ENCODE measurements around the gene RASD2.
"Not testable (repeated sequence)": the region's sequence is repeated elsewhere in the genome, so short reads cannot be mapped to it uniquely, and the experiment has no call there.

RASD2 gene, protein sequence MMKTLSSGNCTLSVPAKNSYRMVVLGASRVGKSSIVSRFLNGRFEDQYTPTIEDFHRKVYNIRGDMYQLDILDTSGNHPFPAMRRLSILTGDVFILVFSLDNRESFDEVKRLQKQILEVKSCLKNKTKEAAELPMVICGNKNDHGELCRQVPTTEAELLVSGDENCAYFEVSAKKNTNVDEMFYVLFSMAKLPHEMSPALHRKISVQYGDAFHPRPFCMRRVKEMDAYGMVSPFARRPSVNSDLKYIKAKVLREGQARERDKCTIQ

DNA sequence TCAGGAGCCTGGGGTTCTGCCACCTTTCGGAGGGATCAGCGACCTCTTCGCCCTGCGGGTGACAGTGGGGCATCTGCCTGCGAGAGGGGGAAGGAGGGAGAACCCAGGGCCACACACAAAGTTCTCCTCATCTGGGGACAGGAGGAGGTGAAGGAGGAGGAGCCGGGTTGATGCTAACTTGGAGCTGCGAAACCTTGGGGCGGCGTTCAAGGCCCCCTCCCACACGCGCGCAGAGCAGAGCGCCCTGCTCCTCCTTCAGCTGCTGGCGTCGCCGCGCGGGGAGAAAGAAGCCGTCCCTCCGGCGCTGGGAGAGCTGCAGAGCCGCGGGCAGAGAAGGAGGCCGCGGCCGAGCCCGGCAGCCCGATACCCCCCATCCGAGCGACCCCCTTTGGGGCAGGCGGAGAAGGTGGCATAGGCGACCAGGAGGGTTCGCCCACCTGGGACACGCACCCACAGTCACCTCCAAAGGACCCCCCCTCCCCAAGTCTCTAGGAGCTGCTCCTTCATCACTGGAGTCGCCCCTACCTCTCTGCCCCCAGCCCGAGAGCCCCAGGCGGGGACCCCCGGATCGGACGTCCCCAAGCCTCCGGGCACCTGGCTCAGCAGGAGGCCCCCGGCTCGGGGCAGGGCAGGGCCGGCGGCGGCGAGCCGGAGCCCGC, at the start of gene RASD2:
TSS of gene RASD2 (plus strand) at position 237 of the 659 bp plus-strand sequence. CDS start 5,979 bp downstream, outside the sequence.
- TF ChIP-seq, protein P1, sequence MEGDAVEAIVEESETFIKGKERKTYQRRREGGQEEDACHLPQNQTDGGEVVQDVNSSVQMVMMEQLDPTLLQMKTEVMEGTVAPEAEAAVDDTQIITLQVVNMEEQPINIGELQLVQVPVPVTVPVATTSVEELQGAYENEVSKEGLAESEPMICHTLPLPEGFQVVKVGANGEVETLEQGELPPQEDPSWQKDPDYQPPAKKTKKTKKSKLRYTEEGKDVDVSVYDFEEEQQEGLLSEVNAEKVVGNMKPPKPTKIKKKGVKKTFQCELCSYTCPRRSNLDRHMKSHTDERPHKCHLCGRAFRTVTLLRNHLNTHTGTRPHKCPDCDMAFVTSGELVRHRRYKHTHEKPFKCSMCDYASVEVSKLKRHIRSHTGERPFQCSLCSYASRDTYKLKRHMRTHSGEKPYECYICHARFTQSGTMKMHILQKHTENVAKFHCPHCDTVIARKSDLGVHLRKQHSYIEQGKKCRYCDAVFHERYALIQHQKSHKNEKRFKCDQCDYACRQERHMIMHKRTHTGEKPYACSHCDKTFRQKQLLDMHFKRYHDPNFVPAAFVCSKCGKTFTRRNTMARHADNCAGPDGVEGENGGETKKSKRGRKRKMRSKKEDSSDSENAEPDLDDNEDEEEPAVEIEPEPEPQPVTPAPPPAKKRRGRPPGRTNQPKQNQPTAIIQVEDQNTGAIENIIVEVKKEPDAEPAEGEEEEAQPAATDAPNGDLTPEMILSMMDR (IDR thresholded peaks at IDR 0.05; ENCODE audit: control insufficient read depth, insufficient read depth, low read depth, low read length, missing control alignments) = no peak
- DNase-seq (ENCODE audit: low read depth) = no peak
- H3K4me3 ChIP-seq (ENCODE audit: control insufficient read depth, low read depth, low read length) = peak within 1 kb of the TSS; percentile 74

- H3K4me3 ChIP-seq (ENCODE audit: control insufficient read depth, low read depth, low read length); DNase-seq (ENCODE audit: low read depth): not testable (repeated sequence)
Measured at GRCh38 chr22:35491061-35491907, 49.3 kb upstream of the RASD2 start.

DNA sequence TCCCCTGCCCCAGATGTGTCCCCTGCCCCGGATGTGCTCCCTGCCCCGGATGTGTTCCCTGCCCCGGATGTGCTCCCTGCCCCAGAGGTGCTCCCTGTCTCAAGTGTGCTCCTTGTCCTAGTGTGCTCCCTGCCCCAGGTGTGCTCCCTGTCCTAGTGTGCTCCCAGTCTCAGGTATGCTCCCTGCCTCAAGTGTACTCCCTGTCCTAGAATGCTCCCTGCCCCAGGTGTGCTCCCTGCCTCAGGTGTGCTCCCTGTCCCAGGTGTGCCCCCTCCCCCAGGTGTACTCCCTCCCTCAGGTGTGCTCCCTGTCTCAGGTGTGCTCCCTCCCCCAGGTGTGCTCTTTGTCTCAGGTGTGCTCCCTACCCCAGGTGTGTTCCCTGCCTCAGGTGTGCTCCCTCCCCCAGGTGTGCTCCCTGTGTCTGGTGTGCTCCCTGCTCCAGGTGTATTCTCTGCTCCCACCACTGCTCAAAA, 48.7 kb upstream of the RASD2 start:
- no peak overlapping the region for H3K4me3 ChIP-seq (ENCODE audit: control insufficient read depth, low read depth, low read length)
- TF ChIP-seq, protein P1 (IDR thresholded peaks at IDR 0.05; ENCODE audit: control insufficient read depth, insufficient read depth, low read depth, low read length, missing control alignments) = no peak
- no peak for DNase-seq (ENCODE audit: low read depth)

DNA sequence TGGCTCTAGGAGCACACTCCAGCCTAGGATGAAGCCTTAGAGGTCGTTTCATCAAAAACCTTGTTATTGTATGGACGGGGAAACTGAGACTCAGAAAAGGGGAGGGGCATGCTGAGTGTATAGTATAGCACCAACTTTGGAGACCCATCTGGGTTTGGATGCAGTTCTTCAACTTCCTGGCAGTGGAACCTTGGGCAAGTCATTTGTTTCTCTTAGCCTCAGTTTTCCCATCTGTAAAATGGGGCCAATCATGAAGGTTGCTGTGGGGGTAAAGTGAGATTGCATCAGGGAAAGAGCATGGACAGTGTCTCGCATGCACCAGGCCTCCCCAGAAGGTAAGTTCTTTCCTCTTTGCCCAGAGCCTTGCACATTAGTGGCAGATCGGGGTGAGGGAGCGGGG, 47.6 kb upstream of the RASD2 start:
- no peak overlapping the region for H3K4me3 ChIP-seq (ENCODE audit: control insufficient read depth, low read depth, low read length)

DNA sequence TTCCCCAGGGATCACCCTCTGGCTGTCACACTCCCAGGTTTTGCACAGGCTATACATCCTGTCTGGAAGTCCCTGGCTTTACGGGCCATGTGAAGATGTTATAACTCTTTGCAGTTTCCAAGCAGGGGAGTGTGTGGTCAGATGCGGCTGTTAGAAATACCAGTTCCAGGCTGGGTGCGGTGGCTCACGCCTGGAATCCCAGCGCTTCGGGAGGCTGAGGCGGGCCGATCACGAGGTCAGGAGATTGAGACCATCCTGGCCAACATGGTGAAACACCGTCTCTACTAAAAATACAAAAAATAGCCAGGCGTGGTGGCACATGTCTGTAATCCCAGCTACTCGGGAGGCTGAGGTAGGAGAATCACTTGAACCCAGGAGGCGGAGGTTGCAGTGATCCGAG, 44.9 kb upstream of the RASD2 start:
- H3K4me3 ChIP-seq (ENCODE audit: control insufficient read depth, low read depth, low read length); DNase-seq (ENCODE audit: low read depth): not testable (repeated sequence)

More for the DNA sequence above, 47.6 kb upstream of the RASD2 start:
- TF ChIP-seq, protein P1 (IDR thresholded peaks at IDR 0.05; ENCODE audit: control insufficient read depth, insufficient read depth, low read depth, low read length, missing control alignments) = no peak
- DNase-seq (ENCODE audit: low read depth) = no peak

- H3K4me3 ChIP-seq (ENCODE audit: control insufficient read depth, low read depth, low read length) = no peak overlapping the region
- no peak for DNase-seq (ENCODE audit: low read depth)
- TF ChIP-seq, protein P1 (IDR thresholded peaks at IDR 0.05; ENCODE audit: control insufficient read depth, insufficient read depth, low read depth, low read length, missing control alignments) = no peak
Measured at GRCh38 chr22:35496768-35497312, 43.8 kb upstream of the RASD2 start.

- no peak for DNase-seq (ENCODE audit: low read depth)
- TF ChIP-seq, protein P1 (IDR thresholded peaks at IDR 0.05; ENCODE audit: control insufficient read depth, insufficient read depth, low read depth, low read length, missing control alignments) = no peak
- no peak overlapping the region for H3K4me3 ChIP-seq (ENCODE audit: control insufficient read depth, low read depth, low read length)
Measured at GRCh38 chr22:35498026-35498800, 42.4 kb upstream of the RASD2 start.
